H1 (cell line): ENCODE results near the gene FXYD3. TPM values are rescaled to one million over a fixed set of nuclear protein-coding genes. Genes with fewer than 3 reads are reported as not detected.

ENCODE experiments used
- KDM1A ChIP-seq: fragments of 200-600, 300-600 bp; sonication (generic); IDR thresholded peaks from 2 replicates; pipeline ENCODE4 v1.7.1; 2016; ENCODE audit warnings: mild to moderate bottlenecking, low read length, borderline replicate concordance
- RAD21 ChIP-seq, 2 experiments: IDR thresholded peaks in 1 of 2; conservative IDR thresholded peaks in 1 of 2; 2 replicates each; pipeline ENCODE4 v1.6.1; 2011; ENCODE audit warnings: low read depth in 2 of 2, low read length in 2 of 2, improper control_type of control experiment in 1 of 2, inconsistent platforms in 1 of 2, mild to moderate bottlenecking in 1 of 2, moderate library complexity in 1 of 2
- RBBP5 ChIP-seq: IDR thresholded peaks from 2 replicates; pipeline ENCODE4 v1.7.1; 2012; ENCODE audit warnings: low read depth, mild to moderate bottlenecking, inconsistent platforms, low read length, moderate library complexity, borderline replicate concordance
- TAF7 ChIP-seq: optimal IDR thresholded peaks from 2 replicates; pipeline ENCODE3; 2011; ENCODE audit warnings: low read depth, mild to moderate bottlenecking, inconsistent platforms, low read length, moderate library complexity, borderline replicate concordance
- polyA plus RNA-seq, 7 experiments: library from polyadenylated mRNA; depleted of rRNA in 3 of 7; stranded (reverse) in 5 of 7; unstranded in 2 of 7; fragments of >200 nt in 5 of 7; fragments of 200-250 nt in 2 of 7; gene quantifications; 1 replicate in 5 of 7; 2 replicates in 1 of 7; 4 replicates in 1 of 7; pipeline versions ENCODE4 v1.2.1 to v1.2.3, GENCODE V29; 2011 to 2013; ENCODE audit warnings: missing spikeins in 2 of 7, mixed read lengths in 2 of 7
- total RNA-seq: library from RNA; stranded (reverse); fragmentation: NEBNext Ultra II Directional; extraction: Animal tissue kit (Norgen Biotek cat#: 25700); gene quantifications from 2 replicates; pipeline ENCODE4 v1.2.1, GENCODE V29; 2021
- TF ChIP-seq, protein P1 (sequence below): IDR thresholded peaks from 2 replicates; pipeline ENCODE4 v1.6.1; 2012; ENCODE audit warnings: inconsistent platforms

The FXYD3 gene
- total and polyA plus RNA-seq, 2 of the 8 experiments (the other 6 are each of a cell fraction or from before 2014, with no cell fraction given) = 0.33 TPM; not detected in 1

DNA sequence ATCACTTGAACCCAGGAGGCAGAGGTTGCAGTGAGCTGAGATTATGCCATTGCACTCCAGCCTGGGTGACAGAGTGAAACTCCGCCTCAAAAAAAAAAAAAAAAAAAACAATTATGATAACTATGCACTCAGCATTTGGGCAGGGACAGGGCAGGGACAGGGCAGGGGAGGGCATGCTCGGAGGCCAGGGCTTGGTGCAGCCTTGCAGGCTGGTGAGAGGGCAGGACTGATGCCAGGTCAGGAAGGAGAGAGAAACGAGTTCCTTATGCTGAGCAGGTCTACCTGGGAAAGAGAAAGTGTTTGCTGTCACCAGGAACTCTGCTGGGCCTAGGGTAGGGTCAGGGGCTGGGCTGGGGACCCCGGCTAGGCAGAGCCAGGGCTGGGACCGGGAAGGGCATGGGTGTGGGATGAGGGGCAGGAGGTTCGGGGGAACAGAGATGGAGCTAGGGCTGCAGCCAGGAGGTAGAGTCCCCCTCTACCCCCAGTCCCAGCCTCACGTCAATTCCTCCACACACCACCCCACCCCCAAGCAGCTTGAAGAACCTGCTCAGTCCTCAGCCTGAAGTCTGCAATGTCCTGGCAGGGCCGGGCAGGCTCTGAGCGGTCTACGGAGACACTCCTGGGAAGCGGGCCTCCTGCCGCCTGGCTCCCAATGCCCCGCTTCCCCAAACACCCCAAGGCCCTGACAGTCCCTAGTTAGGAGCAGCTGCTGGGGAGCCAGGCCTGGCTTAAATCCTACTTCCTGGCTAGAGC, 2.8 kb downstream of the FXYD3 start (continued):
- no peak for TF ChIP-seq RAD21 (IDR thresholded peaks at IDR 0.05 in 1 of 2, conservative IDR thresholded peaks at IDR 0.05 in 1 of 2; ENCODE audit: low read depth in 2 of 2, low read length in 2 of 2)
- TF ChIP-seq TAF7 = no peak
- TF ChIP-seq, protein P1, sequence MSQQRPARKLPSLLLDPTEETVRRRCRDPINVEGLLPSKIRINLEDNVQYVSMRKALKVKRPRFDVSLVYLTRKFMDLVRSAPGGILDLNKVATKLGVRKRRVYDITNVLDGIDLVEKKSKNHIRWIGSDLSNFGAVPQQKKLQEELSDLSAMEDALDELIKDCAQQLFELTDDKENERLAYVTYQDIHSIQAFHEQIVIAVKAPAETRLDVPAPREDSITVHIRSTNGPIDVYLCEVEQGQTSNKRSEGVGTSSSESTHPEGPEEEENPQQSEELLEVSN = no peak
- no peak for TF ChIP-seq RBBP5
- no peak for TF ChIP-seq KDM1A
